Nucleus accumbens (tissue), 56 donors: ENCODE measurements around the gene CFL1.
"Not testable (repeated sequence)": the region's sequence is repeated elsewhere in the genome, so short reads cannot be mapped to it uniquely, and the experiment has no call there.

Experiments
- DNase-seq, 56 donors: peaks; one replicate each; lab custom pipeline; 2025; lab: John Stamatoyannopoulos, UW

The CFL1 gene

DNA sequence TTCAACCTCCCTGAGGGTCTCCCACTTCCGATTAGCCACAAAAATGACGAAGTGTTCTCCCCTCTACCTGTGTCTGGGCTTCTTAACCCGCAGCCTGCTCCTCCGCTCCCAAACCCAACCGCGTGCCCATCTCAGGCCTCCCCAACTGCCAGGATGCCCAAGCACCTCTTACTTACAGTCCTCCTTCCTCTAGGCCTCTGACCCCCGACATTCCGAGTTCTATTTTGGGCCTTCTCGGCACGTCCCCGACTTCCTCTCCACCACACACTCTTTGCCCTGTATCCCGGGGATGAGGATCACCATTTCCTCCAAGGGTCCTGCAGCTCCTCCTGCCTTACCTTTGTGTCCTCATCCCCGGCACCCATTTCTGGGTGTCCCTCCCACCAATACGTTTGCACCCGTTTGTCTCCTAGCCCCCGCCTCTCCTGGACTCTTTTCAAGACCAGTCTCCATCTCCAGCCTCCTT lies 1.9 kb upstream of the CFL1 start:
- DNase-seq = peak in 15 of 56 donors; percentile 55 to 85 (median 75)

DNA sequence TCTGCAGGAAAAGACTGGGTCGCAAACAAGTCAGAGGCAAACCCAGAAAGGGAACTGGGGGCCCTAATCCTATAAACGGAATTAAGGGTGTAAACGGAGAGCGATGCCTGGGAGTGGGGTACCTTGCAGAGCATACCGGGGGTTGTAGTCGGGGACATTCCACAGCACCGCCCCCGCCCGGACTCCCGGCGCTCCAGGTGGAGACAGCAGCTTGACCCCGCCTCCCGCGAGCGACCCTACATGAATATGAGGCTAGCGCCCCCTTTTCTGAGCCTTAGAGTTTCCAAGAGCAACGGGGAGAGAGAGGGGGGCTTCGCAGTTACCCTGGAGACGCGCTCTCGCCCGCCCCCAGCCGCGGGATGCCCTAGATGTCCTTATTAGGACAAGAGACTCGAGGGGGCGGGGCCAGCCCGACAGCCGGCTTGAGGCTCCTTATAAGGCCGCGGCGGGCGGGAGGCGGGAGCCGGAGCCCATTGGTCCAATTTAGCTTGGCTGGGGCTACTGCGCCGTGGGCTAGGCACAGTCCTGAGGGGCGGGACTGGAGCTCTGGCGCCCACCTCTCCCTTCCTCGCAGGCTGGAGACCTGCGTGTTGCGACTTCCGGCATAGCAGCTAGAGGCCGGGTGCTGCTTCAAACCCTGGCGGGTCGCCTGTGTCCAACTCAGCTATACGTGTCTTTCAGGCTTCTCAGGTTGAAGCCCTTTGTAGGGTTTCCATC lies 1.3 kb upstream of the CFL1 start:
- DNase-seq = peak; percentile 61 to 99 (median 92)

DNA sequence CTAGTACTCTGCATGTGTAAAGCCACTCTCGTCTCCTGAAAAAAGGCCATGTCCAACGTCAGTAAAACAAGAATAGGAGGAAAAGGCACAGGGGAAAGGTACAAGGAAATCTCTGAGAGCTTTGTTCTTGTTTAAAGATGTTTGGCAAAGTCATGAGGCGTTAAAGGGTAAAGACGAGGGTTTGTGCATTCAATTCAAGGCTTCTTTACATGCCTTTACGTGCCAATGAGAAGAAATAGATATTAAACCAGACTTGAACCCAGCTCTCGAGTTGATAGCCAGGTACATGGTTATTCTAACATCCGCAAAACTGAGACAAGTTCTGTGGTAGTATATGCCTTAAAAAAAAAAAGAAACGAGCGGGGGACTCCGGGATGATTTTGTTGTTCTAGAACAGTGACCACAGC lies 704 bp upstream of the CFL1 start:
- no peak for DNase-seq

DNA sequence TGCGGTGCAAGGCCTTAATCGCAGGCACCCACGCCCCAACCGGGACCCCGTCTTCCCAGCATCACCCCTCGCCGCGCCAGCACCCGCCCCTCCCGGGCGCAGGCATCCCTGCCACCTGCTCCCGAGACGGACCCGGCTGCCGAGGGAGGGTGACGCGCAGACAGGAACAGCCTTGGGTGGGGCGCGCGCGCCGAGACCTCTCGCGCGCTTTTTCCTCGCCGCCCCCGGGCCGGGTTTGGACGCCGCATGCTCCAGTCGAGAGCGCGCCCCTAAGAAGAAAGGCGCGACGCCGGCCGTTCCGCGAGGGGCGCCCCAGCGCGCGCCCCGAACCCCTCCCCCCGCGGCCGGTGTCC lies 504 bp downstream of the CFL1 start:
- peak in 42 of 56 donors; percentile 43 to 87 (median 68) for DNase-seq

DNA sequence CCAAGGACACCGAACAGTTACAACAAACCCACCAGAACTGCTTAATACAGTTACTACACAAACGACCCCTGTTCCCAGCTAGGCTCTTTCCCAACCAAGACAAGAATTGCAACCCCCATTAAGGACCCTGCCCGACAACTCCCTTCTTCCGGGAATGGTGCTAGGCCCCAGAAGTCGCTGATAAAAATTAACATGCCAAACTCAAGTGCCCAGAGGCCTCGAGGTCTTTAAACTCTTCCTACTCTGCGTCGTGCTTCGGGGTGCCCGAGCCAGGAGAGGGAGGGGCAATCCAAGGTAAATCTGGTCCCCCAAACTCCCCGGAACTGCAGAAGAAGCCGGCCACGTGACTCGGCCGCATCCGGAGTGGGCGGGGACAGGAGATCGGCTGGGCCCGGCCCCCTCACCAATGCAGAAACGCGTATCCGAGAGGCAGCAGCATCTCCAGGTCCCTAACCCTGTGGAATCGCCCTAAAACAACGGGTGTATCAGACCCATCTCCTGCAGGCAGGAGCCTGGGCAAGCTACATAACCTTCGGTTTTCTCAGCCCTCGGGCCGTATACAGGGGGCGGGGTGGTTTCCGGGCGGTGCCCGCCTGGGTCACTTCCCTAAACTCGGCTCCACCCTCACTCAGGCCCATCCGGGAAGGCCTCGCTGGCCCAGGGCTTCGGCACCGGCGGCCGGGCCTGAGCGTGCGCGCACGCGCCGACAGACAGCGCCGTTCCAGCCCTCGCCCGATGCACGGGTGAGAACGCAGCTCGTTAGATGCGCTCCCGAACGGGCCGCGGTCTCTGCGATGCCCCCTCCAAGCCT lies 1.1 kb downstream of the CFL1 start:
- peak in 52 of 56 donors; percentile 26 to 87 (median 72) for DNase-seq

DNA sequence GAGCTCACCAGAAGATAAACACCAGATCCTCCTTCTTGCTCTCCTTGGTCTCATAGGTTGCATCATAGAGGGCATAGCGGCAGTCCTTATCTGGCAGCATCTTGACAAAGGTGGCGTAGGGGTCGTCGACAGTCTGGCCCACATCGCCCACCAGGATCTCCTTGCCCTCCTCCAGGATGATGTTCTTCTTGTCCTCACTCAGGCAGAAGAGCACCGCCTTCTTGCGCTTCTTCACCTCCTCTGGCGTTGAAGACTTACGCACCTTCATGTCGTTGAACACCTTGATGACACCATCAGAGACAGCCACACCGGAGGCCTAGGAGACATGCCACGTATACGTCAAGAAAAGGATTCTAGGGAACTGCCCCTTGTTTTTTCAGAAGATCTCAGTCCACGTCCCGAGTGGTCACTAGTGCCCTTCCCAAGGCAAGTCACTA lies 2.0 kb downstream of the CFL1 start:
- DNase-seq = no peak

DNA sequence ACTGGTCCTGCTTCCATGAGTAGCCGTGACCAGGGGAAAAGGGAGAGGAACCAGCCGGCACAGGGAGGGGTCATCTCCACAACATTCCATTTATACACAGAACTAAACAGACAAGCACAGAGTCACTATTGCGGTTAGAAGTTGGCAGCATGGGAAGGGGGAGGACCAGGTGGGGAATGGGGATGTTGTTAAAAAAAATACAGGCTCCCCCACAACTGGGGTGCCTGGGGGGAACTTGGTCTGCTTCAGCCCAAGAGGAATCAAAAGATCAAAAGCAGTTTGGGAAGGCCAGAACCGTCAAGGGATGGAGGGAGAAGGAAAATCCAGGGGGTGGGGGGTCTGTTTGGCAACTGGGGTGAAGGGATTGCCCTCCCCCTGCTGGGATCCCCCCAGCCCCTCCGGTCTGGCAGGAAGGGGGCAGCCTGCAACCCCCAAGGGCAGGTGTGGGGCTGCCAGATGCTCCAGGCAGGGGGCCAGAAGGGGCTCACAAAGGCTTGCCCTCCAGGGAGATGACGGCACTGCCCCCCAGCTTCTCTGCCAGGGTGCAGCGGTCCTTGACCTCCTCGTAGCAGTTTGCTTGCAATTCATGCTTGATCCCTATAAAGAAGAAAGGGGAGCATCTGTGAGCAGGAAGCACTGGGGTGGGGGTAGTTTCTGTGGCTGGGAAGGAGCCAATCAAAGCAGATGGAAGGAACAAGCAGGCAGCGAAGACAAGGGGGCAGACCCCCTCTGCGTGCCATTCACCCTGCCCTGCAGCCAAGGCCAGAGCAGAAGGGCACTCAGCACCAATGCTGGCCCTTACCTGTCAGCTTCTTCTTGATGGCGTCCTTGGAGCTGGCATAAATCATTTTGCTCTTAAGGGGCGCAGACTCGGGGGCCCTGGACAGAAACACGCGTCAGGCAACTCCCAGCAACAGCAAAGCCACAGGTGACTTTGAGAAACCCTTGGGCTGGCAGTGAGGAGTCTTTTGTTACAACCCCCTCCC lies 2.8 kb downstream of the CFL1 start:
- no peak for DNase-seq

DNA sequence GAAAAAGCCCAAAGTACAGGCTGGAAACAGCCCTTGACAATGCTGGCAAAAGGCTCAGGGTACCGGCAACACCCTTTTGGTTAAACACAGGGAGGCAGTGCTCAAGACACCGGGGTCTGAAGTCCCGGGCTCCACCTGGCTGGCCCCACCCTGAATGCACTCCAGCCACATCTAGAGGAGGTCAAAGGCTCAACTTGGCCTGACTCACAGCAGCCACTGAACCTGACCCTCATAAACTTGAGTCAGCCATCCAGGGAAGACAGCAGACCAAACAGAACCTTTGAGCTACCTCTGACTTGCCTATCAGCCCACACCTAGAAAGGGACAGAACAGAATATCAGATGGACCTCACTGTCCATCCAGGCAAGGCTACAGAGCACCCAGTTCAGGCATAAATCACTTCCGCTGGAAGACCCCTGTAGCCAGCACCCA lies 3.8 kb downstream of the CFL1 start:
- DNase-seq = no peak

DNA sequence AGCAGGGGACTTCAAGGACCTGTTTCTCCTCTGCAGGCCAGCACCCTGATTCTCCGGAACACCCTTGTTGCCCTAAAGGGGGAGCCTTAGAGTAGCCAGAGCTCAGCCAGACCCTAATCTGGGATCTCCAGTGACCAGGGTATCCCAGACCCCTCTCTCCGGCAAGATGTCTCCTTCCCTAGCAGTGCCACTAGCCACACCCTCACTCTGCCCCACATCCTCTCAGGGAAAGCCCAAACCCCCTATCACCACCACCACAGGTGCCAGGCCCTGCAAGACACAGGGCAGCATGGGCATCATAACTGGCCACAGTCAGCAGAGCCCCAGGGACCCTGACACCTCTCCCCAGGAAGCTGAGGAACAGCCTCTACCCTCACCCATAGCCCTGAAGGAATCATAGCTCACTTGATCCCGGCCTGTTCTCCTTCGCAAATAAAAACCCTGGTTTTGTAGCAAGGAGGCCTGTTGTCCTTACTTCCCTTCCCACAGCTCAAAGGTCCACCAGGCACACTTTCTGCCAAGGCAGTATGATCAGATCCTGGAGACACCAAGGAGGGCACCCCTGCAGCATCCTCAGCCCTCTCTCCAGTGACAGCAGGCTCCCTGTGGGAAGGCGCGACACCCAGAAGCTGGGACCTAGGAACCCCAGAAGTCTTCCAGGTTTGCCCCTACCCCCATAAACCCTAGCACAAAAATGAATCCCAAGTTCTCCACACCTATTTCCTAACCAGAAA lies 4.6 kb downstream of the CFL1 start:
- DNase-seq = no peak

DNA sequence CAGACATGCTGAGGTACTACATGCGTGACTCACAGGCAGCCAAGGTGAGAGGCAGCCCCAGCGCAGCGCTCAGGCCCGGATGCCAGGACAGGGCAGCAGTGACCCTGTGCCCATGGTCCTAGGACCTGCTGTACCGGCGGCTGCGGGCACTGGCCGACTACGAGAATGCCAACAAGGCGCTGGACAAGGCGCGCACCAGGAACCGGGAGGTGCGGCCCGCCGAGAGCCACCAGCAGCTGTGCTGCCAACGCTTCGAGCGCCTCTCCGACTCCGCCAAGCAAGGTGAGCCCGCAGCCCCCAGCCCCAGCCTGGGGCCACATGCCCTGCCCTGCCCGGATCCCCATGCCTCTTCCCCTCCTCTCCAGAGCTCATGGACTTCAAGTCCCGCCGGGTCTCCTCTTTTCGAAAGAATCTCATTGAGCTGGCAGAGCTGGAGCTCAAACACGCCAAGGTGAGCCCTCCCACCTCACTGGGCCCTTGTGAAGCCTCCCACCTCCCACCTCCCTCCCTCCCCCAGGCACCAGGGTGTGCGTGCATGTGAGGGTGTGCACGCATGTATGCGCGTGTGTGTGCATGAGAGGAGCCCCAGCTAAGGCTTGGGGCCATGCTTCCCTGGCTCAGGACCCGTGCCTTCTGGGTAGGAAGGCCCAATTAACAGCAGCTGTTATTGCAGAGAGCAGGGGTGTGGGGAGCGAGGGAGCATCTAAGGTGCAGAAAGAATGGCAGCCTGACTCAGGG lies 5.3 kb downstream of the CFL1 start:
- no peak for DNase-seq

DNA sequence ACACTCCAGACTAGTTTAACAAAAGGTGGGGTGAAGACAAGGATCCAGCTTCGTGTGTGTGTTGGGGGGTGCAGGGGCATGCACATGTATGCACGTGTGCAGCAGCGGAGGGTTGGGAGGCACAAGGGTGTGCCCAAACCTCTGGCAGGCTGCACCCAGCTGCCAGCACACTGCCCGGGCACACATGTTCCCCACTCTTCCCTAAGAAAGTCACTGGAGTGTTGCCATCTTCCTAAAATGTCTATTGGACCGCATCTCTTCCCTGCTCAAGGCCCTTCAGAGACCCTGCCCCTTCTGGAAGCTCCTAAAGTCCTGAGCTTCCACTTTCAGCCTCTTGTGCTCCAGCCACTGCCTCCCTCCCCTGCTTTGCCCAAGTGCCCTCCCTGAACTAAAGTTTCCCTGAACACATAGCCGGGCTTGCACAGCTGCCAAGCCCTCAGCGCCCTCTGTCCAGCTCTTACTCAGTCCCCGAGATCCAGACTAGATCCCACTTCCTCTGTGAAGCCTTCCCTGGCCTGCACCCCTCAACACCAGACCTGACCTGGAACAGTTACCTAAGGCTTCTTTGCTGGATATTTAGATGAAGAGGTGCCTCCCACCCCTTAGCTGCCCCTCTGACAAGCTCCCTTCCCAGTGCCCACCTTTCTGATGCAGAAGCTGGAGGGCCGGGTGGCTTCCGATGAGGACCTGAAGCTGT lies 6.0 kb downstream of the CFL1 start:
- no peak for DNase-seq

DNA sequence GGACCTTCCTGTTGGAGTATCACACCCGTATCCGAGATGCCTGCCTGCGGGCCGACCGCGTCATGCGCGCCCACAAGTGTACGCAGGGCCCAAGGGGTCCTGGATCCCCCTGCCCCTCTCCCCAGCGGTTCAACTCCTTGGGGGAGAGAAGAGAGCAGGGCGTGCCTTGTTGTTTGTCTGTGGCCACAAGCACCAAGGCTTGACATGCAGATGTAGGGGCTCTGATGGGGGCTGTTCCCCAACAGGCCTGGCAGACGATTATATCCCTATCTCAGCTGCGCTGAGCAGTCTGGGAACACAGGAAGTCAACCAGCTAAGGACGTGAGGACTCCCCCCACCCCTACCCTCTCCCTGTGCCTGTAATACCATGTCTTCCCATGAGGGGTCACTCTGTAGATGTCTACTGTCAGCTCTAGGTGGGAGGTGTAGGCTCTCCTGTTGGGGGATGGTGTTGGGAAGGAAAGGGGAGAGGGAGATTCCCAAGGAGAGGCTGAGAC lies 6.8 kb downstream of the CFL1 start:
- DNase-seq = no peak

DNA sequence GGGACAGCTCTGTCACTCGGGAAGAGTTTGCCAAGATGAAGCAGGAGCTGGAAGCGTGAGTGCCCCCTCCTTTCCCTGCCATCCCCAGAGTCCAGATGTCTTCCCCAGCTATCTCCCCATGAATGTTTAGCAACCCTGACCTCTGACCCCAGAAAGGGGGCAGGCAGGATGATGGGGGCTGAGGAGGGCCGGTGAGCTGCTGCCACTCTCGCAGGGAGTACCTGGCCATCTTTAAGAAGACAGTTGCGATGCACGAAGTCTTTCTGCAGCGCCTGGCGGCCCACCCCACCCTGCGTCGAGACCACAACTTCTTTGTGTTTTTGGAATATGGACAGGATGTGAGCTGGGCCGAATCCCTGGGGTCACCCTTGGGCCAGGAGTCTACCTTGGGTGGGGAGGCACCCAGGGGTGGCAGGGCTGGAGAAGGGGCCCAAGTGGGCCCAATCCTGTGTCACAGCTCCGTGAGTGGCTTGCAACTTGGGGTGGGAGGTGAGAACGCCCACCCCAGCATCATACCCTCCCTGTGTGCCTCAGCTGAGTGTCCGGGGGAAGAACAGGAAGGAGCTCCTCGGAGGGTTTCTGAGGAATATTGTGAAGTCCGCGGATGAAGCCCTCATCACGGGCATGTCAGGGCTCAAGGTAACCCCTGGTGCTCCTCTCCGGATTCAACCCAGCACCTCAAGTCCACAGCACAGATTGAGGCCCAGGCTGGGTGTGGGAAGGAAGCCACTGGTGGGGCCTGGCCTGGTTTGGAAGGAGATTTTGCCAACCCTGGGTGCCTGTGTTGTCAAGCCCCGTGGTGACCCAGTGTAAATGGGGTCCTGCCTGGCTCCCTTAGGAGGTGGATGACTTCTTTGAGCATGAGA lies 7.5 kb downstream of the CFL1 start:
- DNase-seq = no peak

DNA sequence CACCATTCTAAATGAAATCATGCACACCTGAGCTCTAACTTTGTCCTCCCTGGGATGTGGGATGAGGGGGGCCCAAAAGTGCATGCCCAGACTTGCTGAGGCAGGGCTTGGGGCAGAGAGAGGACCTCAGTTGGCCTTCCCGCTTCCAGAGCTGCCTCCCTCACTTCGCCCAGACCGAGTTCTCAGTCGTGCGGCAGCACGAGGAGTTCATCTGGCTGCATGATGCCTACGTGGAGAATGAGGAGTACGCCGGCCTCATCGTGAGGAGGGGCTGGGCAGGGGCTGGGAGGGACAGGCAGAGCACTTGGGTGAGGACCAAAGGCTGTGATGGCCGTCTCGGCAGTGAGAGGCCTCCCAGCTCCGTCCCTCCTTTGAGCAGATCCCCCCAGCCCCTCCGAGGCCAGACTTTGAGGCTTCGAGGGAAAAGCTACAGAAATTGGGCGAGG lies 8.2 kb downstream of the CFL1 start:
- no peak for DNase-seq

DNA sequence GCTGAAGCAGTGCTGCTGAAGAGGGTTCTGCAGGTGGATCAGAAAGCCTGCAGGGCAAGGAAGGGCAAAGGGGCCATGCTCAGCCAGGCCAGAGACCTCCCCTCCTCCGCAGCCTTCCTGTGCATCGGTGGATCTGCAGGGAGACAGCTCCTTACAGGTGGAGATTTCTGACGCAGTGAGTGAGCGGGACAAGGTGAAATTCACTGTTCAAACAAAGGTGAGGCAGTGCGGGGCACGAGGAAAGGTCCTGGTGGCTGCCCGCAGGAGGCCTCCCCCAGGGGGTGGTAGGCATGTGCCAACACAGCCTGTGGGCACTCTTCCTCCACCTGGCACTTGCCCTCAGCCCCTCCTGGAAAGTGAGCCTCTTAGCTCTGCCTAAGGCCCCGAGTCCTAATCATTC lies 8.6 kb downstream of the CFL1 start:
- DNase-seq = no peak

DNA sequence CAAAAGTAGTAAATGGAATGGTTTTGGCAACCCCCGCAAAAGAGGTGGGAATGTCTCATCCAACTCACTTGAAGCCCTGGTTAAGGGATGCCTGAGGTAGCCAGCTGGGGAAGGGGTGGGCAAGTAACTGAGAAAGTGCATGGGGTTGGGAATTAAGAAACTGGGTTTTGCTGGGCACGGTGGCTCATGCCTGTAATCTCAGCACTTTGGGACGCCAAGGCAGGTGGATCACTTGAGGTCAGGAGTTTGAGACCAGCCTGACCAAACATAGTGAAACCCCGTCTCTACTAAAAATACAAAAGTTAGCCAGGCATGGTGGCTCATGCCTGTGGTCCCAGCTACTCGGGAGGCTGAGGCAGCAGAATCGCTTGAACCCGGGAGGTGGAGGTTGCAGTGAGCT lies 9.3 kb downstream of the CFL1 start:
- DNase-seq = not testable (repeated sequence)

DNA sequence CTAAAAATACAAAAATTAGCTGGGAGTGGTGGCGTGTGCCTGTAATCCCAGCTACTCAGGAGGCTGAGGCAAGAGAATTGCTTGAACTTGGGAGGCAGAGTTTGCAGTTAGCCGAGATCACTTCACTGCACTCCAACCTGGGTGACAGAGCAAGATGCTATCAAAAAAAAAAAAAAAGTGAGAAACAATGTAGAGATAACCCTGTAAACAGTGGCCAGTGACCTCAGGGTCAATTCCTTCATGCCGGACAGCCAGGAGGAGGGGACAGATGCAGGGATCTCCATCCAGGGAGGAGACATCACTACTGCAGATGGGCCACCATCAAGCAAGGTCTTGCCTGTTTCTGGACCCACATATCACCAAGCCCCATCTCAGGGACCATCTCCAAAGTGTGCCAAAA lies 10.2 kb downstream of the CFL1 start:
- DNase-seq = no peak
